Parathyroid adenoma (tissue), 2 donors: ENCODE results near the gene GLIS1.

Source experiments
- H2AFZ ChIP-seq: fragments of 300-600 bp; sonication (generic); one replicate; pipeline ENCODE4 v1.7.0; 2017; ENCODE audit warnings: antibody characterized with exemption, mild to moderate bottlenecking
- H3K27ac ChIP-seq: fragments of 300-600 bp; sonication (generic); one replicate; pipeline ENCODE4 v1.7.0; 2017
- H3K27me3 ChIP-seq: fragments of 300-600 bp; sonication (generic); one replicate; pipeline ENCODE4 v1.7.0; 2017; ENCODE audit warnings: low read length; ENCODE audit not compliant: control insufficient read depth, insufficient read depth
- H3K36me3 ChIP-seq: fragments of 300-600 bp; sonication (generic); one replicate; pipeline ENCODE4 v1.7.0; 2017; ENCODE audit warnings: low read length; ENCODE audit not compliant: control insufficient read depth, insufficient read depth
- H3K4me1 ChIP-seq: fragments of 300-600 bp; sonication (generic); one replicate; pipeline ENCODE4 v1.7.0; 2017; ENCODE audit warnings: control low read depth
- H3K4me2 ChIP-seq: fragments of 300-600 bp; sonication (generic); one replicate; pipeline ENCODE4 v1.7.0; 2017; ENCODE audit warnings: low read length
- H3K4me3 ChIP-seq: fragments of 300-600 bp; sonication (generic); one replicate; pipeline ENCODE4 v1.7.0; 2017; ENCODE audit warnings: low read depth, low read length
- H3K79me2 ChIP-seq: fragments of 300-600 bp; sonication (generic); one replicate; pipeline ENCODE4 v1.7.0; 2017; ENCODE audit warnings: control low read depth
- H3K9ac ChIP-seq: fragments of 300-600 bp; sonication (generic); one replicate; pipeline ENCODE4 v1.7.0; 2017; ENCODE audit warnings: mild to moderate bottlenecking
- H3K9me3 ChIP-seq: fragments of 300-600 bp; sonication (generic); one replicate; pipeline ENCODE4 v1.7.0; 2017; ENCODE audit warnings: low read length; ENCODE audit not compliant: control insufficient read depth
- TF ChIP-seq, protein P1 (sequence below): fragments of 300-600 bp; sonication (generic); IDR thresholded peaks from one replicate; pipeline ENCODE4 v1.7.0; 2017; ENCODE audit warnings: antibody characterized with exemption, mild to moderate bottlenecking
- donor health status: primary hyperparathyroidism.

The GLIS1 gene

DNA sequence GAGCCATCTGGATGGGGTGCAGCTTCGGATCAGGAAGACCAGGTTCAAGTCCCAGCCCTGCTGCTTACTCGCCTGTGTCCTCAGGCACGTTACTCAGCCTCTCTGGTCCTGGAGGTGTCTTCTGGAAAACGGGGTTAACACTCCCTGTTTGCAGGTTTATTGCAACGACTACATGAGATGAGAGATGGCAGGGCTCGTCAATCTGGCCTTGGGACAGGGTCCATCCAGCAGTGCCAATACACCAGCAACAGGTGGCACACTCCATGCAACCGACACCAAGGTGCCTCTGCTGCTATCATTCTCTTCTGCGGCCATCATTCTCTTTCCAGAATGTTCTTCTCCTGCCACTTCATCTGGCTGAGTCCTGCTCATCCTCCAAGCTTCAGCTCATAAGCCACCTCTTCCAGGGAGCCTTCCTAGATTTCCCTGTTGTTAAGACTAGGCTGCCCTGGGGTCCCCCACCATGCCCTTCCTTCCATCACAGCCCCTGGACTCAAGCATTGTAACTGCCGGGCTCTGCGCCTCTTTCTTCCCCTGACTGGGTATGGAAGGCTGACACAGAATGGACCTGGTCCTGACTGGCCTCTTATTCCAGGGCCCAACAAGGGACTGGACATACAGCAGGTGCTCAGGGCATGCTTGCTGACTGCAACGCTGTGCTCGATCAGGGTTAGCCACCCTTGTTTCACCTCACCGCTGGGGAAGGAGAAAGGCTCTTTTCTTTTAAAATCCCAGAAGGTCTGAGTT lies 192.4 kb downstream of the GLIS1 start:
- Histone ChIP-seq H3K27ac (no peak overlapping the region), H3K9ac (no peak overlapping the region), H3K27me3 (no peaks in the 10 kb centered on the region), H3K79me2 (no peaks in the 10 kb centered on the region), H3K36me3 (no peaks in the 10 kb centered on the region), H3K4me2 (no peak overlapping the region), H3K9me3 (no peaks in the 10 kb centered on the region), H3K4me3 (no peak overlapping the region), H3K4me1 (no peaks in the 10 kb centered on the region), H2AFZ (no peak overlapping the region)
- TF ChIP-seq, protein P1, sequence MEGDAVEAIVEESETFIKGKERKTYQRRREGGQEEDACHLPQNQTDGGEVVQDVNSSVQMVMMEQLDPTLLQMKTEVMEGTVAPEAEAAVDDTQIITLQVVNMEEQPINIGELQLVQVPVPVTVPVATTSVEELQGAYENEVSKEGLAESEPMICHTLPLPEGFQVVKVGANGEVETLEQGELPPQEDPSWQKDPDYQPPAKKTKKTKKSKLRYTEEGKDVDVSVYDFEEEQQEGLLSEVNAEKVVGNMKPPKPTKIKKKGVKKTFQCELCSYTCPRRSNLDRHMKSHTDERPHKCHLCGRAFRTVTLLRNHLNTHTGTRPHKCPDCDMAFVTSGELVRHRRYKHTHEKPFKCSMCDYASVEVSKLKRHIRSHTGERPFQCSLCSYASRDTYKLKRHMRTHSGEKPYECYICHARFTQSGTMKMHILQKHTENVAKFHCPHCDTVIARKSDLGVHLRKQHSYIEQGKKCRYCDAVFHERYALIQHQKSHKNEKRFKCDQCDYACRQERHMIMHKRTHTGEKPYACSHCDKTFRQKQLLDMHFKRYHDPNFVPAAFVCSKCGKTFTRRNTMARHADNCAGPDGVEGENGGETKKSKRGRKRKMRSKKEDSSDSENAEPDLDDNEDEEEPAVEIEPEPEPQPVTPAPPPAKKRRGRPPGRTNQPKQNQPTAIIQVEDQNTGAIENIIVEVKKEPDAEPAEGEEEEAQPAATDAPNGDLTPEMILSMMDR = no peak

DNA sequence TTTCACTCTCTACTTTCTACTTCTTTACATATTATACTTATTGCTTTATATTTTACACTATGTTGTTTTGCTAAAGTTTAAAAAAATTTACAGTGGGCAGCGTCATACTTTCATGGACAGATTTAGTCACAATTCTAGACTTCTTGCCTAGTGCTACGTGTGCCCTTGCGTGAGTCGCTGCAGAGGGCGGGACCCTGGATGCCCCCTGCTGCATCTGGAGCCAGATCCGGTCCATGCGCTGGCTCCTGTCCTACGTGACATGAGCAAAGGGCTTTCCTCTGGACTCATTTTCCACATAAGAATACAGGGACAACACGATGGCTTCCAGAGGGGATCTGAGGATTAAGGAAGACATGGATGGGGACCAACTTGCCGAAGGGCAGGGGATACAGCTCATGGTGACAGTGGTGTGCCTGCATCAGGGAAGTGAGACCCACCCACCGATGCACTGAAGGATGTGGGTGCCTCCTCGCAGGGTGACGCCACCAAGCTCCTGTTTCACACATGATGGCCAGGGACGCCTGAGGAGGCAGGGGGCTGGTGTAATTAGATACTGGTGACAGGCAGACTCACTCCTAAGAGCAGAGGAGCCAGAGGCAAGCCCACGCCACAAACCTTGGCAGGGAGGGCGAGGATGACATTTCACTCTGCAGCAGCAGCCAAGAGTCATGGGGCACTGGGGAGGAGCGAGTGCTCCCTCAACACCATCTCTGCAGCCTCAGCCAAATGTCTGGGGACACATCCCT lies 193.1 kb downstream of the GLIS1 start:
- Histone ChIP-seq H3K27ac (no peak overlapping the region), H3K27me3 (no peaks in the 10 kb centered on the region), H3K79me2 (no peaks in the 10 kb centered on the region), H3K4me1 (no peaks in the 10 kb centered on the region), H3K4me3 (no peak overlapping the region), H2AFZ (no peak overlapping the region), H3K36me3 (no peaks in the 10 kb centered on the region), H3K4me2 (no peak overlapping the region), H3K9me3 (no peaks in the 10 kb centered on the region), H3K9ac (no peak overlapping the region)
- TF ChIP-seq, protein P1 = no peak

DNA sequence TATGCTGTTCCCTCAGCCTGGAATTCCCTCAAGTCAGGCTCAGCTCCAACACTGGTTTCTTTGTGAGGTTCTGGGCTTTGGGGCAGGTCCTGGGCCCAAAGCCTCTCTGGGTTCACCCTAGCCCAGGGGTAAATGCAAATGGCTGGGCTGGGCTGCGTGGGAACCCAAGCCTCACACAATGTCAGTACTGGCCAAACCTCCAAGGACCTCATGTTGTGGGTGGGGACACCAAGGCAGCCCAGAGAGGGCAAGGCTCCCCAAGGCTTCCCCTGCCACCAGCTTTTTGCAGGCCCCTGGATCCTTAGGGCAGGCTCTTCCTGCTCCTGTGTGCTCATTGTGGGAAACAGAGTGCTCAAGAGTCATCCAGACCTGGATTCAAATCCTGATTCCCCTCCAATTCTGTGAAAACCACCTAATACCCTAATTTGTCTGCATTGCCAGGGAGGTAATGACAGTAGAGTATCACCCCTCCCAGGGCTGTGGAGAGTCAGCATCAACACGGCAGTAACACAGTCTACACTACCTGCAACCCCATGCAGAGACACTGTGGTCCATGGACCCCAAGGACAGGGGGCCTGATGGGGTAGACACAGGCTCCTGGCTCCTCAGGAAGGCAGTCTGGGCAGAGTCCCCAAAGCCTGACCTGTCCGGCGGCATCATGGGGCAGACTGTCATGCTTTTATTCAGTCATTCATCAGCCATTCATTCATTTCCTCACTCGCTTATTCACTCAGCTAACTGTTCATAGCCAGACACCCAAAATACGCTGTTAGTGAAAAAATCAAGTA lies 194.0 kb downstream of the GLIS1 start:
- H3K9me3 ChIP-seq = no peaks in the 10 kb centered on the region
- no peaks in the 10 kb centered on the region for H3K79me2 ChIP-seq
- H3K36me3 ChIP-seq = no peaks in the 10 kb centered on the region
- H3K9ac ChIP-seq = no peak overlapping the region
- no peak overlapping the region for H3K27ac ChIP-seq
- no peaks in the 10 kb centered on the region for H3K27me3 ChIP-seq
- H3K4me2 ChIP-seq = no peak overlapping the region
- H2AFZ ChIP-seq = no peak overlapping the region
- H3K4me3 ChIP-seq = no peak overlapping the region
- no peaks in the 10 kb centered on the region for H3K4me1 ChIP-seq
- TF ChIP-seq, protein P1 = no peak

DNA sequence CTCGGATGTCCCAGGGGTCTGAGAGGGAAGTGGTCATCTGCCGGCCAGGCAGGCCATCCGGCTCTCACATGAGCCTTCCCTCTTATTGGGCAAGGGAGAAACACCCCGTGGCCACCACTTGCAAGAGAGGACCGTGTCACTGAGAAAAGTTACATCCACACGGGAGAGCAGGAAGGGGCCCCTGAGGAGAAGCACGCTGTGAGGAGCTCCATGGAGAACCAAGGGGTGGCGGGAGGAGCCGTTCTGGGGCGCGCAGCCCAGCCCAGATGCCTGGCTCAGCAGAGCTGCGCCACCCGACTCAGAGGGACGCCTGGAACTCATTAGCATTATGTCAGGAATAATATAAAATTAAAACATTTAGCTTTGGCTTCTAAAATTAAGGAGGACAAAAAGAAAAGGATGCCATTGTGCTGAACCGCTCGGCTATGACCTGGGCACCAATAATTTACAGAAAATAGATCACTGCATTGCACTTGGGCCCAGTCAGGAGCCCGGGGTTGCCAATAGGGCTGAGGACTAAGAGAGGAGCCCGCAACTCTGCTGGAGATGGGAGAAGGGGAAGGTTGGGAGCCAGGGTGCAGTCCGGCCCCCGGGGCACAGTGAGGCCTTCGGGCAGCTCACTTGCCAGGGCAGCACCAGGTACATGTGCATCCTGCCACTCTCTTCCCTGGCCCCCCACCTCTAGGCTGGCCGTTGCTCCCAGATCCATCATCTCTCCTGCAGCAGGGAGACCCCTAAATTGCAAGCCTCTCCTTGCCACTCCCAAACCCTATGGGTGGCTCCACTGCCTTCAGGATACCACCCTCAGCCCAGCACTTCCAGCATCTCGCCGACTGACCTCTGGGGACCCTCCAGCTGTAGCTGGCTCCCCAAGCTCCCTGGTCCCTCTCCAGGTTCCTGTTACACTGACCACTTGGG lies 194.9 kb downstream of the GLIS1 start:
- TF ChIP-seq, protein P1 = no peak
- H3K27ac ChIP-seq = no peak overlapping the region
- no peak overlapping the region for H3K9ac ChIP-seq
- H3K36me3 ChIP-seq = no peaks in the 10 kb centered on the region
- no peak overlapping the region for H2AFZ ChIP-seq
- no peak overlapping the region for H3K4me2 ChIP-seq
- no peaks in the 10 kb centered on the region for H3K9me3 ChIP-seq
- H3K79me2 ChIP-seq = no peaks in the 10 kb centered on the region
- no peaks in the 10 kb centered on the region for H3K27me3 ChIP-seq
- H3K4me3 ChIP-seq = no peak overlapping the region
- H3K4me1 ChIP-seq = no peaks in the 10 kb centered on the region
